Measurements from ENCODE around the gene TCF7L2. TPM values are rescaled to one million over a fixed set of nuclear protein-coding genes. Genes with fewer than 3 reads are reported as not detected.
A peak's percentile ranks its signal among the peaks of the same experiment; 100 is the strongest.

The TCF7L2 gene
- total RNA-seq, 1 donor from 2014 or later: 88.2 TPM

- H3K9me3 Mint-ChIP-seq (ENCODE audit: unreplicated experiment): no peaks in the 10 kb centered on the region
- H3K36me3 Mint-ChIP-seq (ENCODE audit: unreplicated experiment): peaks cover 3% of the 10 kb centered on the region
- H3K27ac Mint-ChIP-seq (ENCODE audit: unreplicated experiment): peak overlapping the region; percentile 74
- peaks cover 64% of the 10 kb centered on the region for H3K4me1 Mint-ChIP-seq (ENCODE audit: unreplicated experiment)
- no peak overlapping the region for H3K4me3 Mint-ChIP-seq (ENCODE audit: unreplicated experiment)
- no peaks in the 10 kb centered on the region for H3K27me3 Mint-ChIP-seq (ENCODE audit: unreplicated experiment)
- no peak for DNase-seq (ENCODE audit: extremely low spot score, unreplicated experiment)
- no peak for TF ChIP-seq CTCF (IDR thresholded peaks at IDR 0.05)
These were observed 103.0 kb downstream of the TCF7L2 start for GRCh38 chr10:113053091-113053490.

GRCh38 chr10:113053881-113054280 is 103.8 kb downstream of the TCF7L2 start:
- Mint-ChIP-seq H3K36me3 (ENCODE audit: unreplicated experiment) (peaks cover 3% of the 10 kb centered on the region), H3K27ac (ENCODE audit: unreplicated experiment) (peak overlapping the region; percentile 74), H3K9me3 (ENCODE audit: unreplicated experiment) (no peaks in the 10 kb centered on the region), H3K4me3 (ENCODE audit: unreplicated experiment) (no peak overlapping the region), H3K27me3 (ENCODE audit: unreplicated experiment) (no peaks in the 10 kb centered on the region), H3K4me1 (ENCODE audit: unreplicated experiment) (peaks cover 56% of the 10 kb centered on the region)
- no peak for DNase-seq (ENCODE audit: extremely low spot score, unreplicated experiment)
- TF ChIP-seq CTCF (IDR thresholded peaks at IDR 0.05): no peak

GRCh38 chr10:113055458-113055857 is 105.4 kb downstream of the TCF7L2 start:
- Mint-ChIP-seq H3K27ac (ENCODE audit: unreplicated experiment) (peak overlapping the region; percentile 16), H3K4me3 (ENCODE audit: unreplicated experiment) (no peak overlapping the region), H3K36me3 (ENCODE audit: unreplicated experiment) (peaks cover 3% of the 10 kb centered on the region), H3K9me3 (ENCODE audit: unreplicated experiment) (no peaks in the 10 kb centered on the region), H3K27me3 (ENCODE audit: unreplicated experiment) (no peaks in the 10 kb centered on the region), H3K4me1 (ENCODE audit: unreplicated experiment) (peaks cover 42% of the 10 kb centered on the region)
- no peak for DNase-seq (ENCODE audit: extremely low spot score, unreplicated experiment)
- TF ChIP-seq CTCF (IDR thresholded peaks at IDR 0.05): no peak

GRCh38 chr10:113056030-113056429 is 106.0 kb downstream of the TCF7L2 start:
- peaks cover 3% of the 10 kb centered on the region for H3K36me3 Mint-ChIP-seq (ENCODE audit: unreplicated experiment)
- peak overlapping the region; percentile 9 for H3K4me3 Mint-ChIP-seq (ENCODE audit: unreplicated experiment)
- no peaks in the 10 kb centered on the region for H3K27me3 Mint-ChIP-seq (ENCODE audit: unreplicated experiment)
- TF ChIP-seq CTCF (IDR thresholded peaks at IDR 0.05): no peak
- no peaks in the 10 kb centered on the region for H3K9me3 Mint-ChIP-seq (ENCODE audit: unreplicated experiment)
- DNase-seq (ENCODE audit: extremely low spot score, unreplicated experiment): no peak
- peaks cover 37% of the 10 kb centered on the region for H3K4me1 Mint-ChIP-seq (ENCODE audit: unreplicated experiment)
- no peak overlapping the region for H3K27ac Mint-ChIP-seq (ENCODE audit: unreplicated experiment)

GRCh38 chr10:113056441-113057021 is 106.5 kb downstream of the TCF7L2 start:
- no peak overlapping the region for H3K27ac Mint-ChIP-seq (ENCODE audit: unreplicated experiment)
- peaks cover 32% of the 10 kb centered on the region for H3K4me1 Mint-ChIP-seq (ENCODE audit: unreplicated experiment)
- peaks cover 7% of the 10 kb centered on the region for H3K36me3 Mint-ChIP-seq (ENCODE audit: unreplicated experiment)
- no peak for DNase-seq (ENCODE audit: extremely low spot score, unreplicated experiment)
- H3K27me3 Mint-ChIP-seq (ENCODE audit: unreplicated experiment): no peaks in the 10 kb centered on the region
- TF ChIP-seq CTCF (IDR thresholded peaks at IDR 0.05): no peak
- peak overlapping the region; percentile 19 for H3K4me3 Mint-ChIP-seq (ENCODE audit: unreplicated experiment)
- H3K9me3 Mint-ChIP-seq (ENCODE audit: unreplicated experiment): no peaks in the 10 kb centered on the region
